ENCODE measurements around the gene NTM.

Gene NTM

DNA sequence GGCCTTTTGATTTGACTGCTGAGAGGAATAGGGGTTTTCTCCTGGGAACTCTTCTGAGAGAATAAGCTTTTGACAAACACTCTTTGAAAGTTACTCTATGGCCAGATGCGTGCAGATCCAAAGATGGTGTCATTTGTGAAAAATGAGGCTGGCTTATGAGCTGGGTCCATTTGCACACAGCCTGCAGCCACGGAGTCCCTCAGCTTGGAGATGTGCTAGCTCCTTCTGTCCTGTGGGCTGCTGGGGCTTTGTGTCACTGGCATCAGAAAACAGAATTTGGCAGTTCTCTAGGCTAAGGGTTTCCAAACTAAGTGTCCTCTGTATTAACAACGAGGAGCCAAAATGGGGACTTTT is 702.4 kb downstream of the NTM start:
- Histone ChIP-seq H3K27me3 (ENCODE audit: control insufficient read depth in 2 of 2, insufficient read depth in 2 of 2, low read length in 2 of 2) (no peaks in the 10 kb centered on the region), H3K9ac (ENCODE audit: low read depth in 1 of 2, low read length in 2 of 2) (no peak overlapping the region), H3K36me3 (ENCODE audit: control insufficient read depth in 2 of 2, insufficient read depth in 2 of 2, low read length in 2 of 2) (no peaks in the 10 kb centered on the region), H3K4me1 (ENCODE audit: control insufficient read depth in 2 of 2, insufficient read depth in 2 of 2, low read length in 2 of 2) (no peaks in the 10 kb centered on the region), H3K4me3 (ENCODE audit: low read length in 2 of 2) (no peak overlapping the region), H3K27ac (ENCODE audit: low read depth in 2 of 2, low read length in 2 of 2) (no peak overlapping the region), H3K9me3 (ENCODE audit: control insufficient read depth in 2 of 2, low read length in 2 of 2) (peaks cover 0 to 2% of the 10 kb centered on the region in 2 donors)

DNA sequence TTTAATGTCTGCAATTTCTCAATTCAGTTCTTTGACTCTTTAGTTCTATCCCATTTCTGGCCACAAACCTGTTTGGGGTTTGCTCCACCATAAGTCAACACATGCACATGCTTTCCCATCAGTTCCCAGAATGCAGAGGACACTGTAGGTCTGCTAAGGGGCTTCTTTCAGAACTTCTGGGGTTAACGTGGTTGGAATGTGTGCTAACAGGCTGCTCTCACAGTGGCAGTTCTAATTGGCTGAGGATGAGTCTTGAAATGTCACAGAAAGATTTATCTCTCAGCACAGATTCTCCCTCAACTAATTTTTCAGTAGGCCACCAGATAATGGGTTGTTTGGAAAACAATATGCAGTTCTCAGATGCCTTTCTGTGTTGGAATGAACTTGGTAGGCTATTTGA is 703.4 kb downstream of the NTM start:
- Histone ChIP-seq H3K9me3 (ENCODE audit: control insufficient read depth in 2 of 2, low read length in 2 of 2) (peaks cover 0 to 2% of the 10 kb centered on the region in 2 donors), H3K4me1 (ENCODE audit: control insufficient read depth in 2 of 2, insufficient read depth in 2 of 2, low read length in 2 of 2) (no peaks in the 10 kb centered on the region), H3K27me3 (ENCODE audit: control insufficient read depth in 2 of 2, insufficient read depth in 2 of 2, low read length in 2 of 2) (no peaks in the 10 kb centered on the region), H3K36me3 (ENCODE audit: control insufficient read depth in 2 of 2, insufficient read depth in 2 of 2, low read length in 2 of 2) (no peaks in the 10 kb centered on the region), H3K27ac (ENCODE audit: low read depth in 2 of 2, low read length in 2 of 2) (no peak overlapping the region), H3K4me3 (ENCODE audit: low read length in 2 of 2) (no peak overlapping the region), H3K9ac (ENCODE audit: low read depth in 1 of 2, low read length in 2 of 2) (no peak overlapping the region)

DNA sequence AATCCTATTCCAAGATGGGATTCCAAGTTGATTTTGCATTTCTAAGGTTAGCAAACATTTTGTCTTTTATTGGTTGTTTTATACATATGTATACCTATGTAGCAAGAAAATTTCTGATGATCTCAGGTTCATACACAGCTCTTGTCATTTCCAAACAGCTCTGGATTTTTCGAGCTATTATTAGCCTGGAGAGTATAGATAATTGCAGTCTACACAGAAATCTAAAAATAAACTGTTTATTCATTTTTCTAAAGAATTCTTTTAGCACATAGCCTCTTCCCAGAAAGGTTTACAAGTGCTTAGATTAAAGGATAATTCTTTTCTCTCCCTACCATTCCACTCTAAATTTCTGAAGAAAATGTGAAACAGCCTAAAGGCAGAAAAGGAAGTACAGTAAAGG is 705.0 kb downstream of the NTM start:
- Histone ChIP-seq H3K36me3 (ENCODE audit: control insufficient read depth in 2 of 2, insufficient read depth in 2 of 2, low read length in 2 of 2) (no peaks in the 10 kb centered on the region), H3K27me3 (ENCODE audit: control insufficient read depth in 2 of 2, insufficient read depth in 2 of 2, low read length in 2 of 2) (no peaks in the 10 kb centered on the region), H3K4me1 (ENCODE audit: control insufficient read depth in 2 of 2, insufficient read depth in 2 of 2, low read length in 2 of 2) (no peaks in the 10 kb centered on the region), H3K4me3 (ENCODE audit: low read length in 2 of 2) (no peak overlapping the region), H3K27ac (ENCODE audit: low read depth in 2 of 2, low read length in 2 of 2) (no peak overlapping the region), H3K9me3 (ENCODE audit: control insufficient read depth in 2 of 2, low read length in 2 of 2) (peaks cover 0 to 2% of the 10 kb centered on the region in 2 donors), H3K9ac (ENCODE audit: low read depth in 1 of 2, low read length in 2 of 2) (no peak overlapping the region)

DNA sequence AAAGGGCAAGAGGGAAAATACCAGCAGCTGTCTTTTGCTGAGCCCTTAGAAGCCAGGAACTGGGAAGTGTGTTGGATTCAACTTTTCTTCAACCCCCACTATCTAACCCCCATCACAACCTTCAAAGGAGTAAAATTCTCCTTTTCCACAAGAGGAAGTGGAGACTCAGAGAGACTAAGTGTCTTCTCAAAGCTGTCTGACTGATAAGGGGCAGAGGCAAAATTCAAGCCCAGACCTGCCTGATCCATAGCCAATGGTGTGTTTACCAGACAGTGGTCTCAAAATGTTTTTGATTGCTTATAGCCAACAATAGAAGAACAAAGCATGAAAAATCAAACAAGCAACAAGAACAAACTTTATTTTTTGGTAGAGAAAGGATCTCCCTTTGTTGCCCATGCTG is 707.0 kb downstream of the NTM start:
- H3K9ac ChIP-seq (ENCODE audit: low read depth in 1 of 2, low read length in 2 of 2): no peak overlapping the region
- no peak overlapping the region for H3K4me3 ChIP-seq (ENCODE audit: low read length in 2 of 2)

DNA sequence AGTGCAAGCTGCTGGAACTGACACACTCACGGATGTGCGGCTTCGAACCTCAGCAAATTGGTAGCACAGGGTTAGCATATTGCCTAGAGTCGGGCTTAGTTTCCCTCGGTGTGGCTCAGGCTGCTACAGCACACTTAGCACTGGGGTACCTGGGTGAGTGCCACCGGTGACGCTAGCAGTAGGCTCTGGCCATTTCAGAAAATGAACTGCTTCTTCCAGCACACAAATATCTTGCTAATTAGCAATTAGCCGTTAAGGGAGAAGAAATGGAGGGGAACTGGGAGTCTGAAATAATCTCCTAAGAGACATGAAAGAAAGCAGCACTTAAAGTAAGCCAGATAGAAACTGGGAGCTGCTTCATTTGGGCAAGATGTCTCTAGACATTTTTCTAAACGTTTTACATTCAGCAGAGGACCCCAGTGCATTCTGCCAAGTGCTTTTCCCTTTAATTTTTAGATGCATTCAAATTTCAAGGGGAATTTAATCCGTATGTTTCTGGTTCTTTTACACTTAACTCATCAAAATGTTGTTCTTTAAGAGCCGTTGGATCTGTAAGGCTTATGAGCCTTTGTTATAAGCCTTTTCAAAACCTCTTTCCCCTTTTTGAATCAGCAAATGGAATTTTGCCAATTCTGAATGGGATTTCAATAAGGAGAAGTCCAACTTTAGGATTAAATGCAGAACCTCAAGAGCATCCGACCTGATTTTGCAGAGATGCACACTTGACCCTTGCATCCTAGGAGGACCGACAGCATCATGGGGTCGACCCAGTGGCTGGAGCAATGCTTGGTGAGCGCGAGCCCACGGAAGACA is 708.1 kb downstream of the NTM start:
- H3K27me3 ChIP-seq (ENCODE audit: control insufficient read depth in 2 of 2, insufficient read depth in 2 of 2, low read length in 2 of 2): no peaks in the 10 kb centered on the region
- H3K36me3 ChIP-seq (ENCODE audit: control insufficient read depth in 2 of 2, insufficient read depth in 2 of 2, low read length in 2 of 2): no peaks in the 10 kb centered on the region
- no peak overlapping the region for H3K4me3 ChIP-seq (ENCODE audit: low read length in 2 of 2)
- H3K27ac ChIP-seq (ENCODE audit: low read depth in 2 of 2, low read length in 2 of 2): no peak overlapping the region
- H3K9ac ChIP-seq (ENCODE audit: low read depth in 1 of 2, low read length in 2 of 2): no peak overlapping the region
- no peaks in the 10 kb centered on the region for H3K9me3 ChIP-seq (ENCODE audit: control insufficient read depth in 2 of 2, low read length in 2 of 2)
- H3K4me1 ChIP-seq (ENCODE audit: control insufficient read depth in 2 of 2, insufficient read depth in 2 of 2, low read length in 2 of 2): no peaks in the 10 kb centered on the region

More for the DNA sequence above, 707.0 kb downstream of the NTM start:
- Histone ChIP-seq H3K4me1 (ENCODE audit: control insufficient read depth in 2 of 2, insufficient read depth in 2 of 2, low read length in 2 of 2) (no peaks in the 10 kb centered on the region), H3K27me3 (ENCODE audit: control insufficient read depth in 2 of 2, insufficient read depth in 2 of 2, low read length in 2 of 2) (no peaks in the 10 kb centered on the region), H3K36me3 (ENCODE audit: control insufficient read depth in 2 of 2, insufficient read depth in 2 of 2, low read length in 2 of 2) (no peaks in the 10 kb centered on the region), H3K27ac (ENCODE audit: low read depth in 2 of 2, low read length in 2 of 2) (no peak overlapping the region), H3K9me3 (ENCODE audit: control insufficient read depth in 2 of 2, low read length in 2 of 2) (no peaks in the 10 kb centered on the region)

DNA sequence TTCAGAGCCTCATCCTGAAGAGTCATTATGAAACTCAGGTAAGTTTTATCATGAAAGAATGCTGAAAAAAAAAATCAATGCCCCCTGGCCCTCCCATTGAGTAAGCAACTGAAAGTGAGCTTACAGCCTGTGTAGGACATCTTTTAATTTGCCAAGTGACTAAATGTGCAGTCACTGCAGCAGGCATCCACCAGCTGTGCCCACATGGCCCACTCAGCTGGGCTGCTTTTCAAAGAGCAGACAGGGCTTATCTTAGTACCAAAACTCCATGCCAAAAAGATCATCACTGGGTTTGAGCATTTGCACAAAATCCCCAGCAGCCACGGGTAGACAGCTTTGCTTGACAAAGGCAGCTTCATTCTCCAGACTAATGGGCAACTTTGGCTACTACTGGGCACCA is 709.7 kb downstream of the NTM start:
- H3K27me3 ChIP-seq (ENCODE audit: control insufficient read depth in 2 of 2, insufficient read depth in 2 of 2, low read length in 2 of 2): no peaks in the 10 kb centered on the region
- no peaks in the 10 kb centered on the region for H3K4me1 ChIP-seq (ENCODE audit: control insufficient read depth in 2 of 2, insufficient read depth in 2 of 2, low read length in 2 of 2)
- H3K9me3 ChIP-seq (ENCODE audit: control insufficient read depth in 2 of 2, low read length in 2 of 2): peaks cover 0 to 3% of the 10 kb centered on the region in 2 donors
- H3K9ac ChIP-seq (ENCODE audit: low read depth in 1 of 2, low read length in 2 of 2): no peak overlapping the region
- H3K36me3 ChIP-seq (ENCODE audit: control insufficient read depth in 2 of 2, insufficient read depth in 2 of 2, low read length in 2 of 2): no peaks in the 10 kb centered on the region
- H3K27ac ChIP-seq (ENCODE audit: low read depth in 2 of 2, low read length in 2 of 2): no peak overlapping the region
- no peak overlapping the region for H3K4me3 ChIP-seq (ENCODE audit: low read length in 2 of 2)

DNA sequence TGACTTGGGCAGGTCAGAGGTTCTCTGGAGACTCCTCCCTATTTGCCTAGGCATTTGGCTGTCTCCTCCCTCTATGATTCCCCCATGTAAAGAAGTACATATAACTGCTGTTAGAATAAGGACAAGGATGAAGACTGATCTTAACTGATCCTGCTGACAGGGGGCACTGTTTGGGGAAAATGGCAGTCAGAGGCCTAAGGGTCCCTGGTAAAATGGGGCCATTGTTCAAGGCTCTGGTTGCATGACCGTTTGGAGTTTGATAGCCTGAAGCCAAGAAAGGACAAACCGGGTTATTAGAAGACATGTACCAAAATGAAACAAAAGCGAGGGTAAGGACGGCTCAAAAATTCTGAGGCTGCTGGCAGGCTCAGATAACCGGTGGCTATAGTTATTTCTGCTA is 712.2 kb downstream of the NTM start:
- Histone ChIP-seq H3K4me3 (ENCODE audit: low read length in 2 of 2) (no peak overlapping the region), H3K9me3 (ENCODE audit: control insufficient read depth in 2 of 2, low read length in 2 of 2) (peaks cover 0 to 3% of the 10 kb centered on the region in 2 donors), H3K4me1 (ENCODE audit: control insufficient read depth in 2 of 2, insufficient read depth in 2 of 2, low read length in 2 of 2) (no peaks in the 10 kb centered on the region), H3K9ac (ENCODE audit: low read depth in 1 of 2, low read length in 2 of 2) (no peak overlapping the region), H3K27ac (ENCODE audit: low read depth in 2 of 2, low read length in 2 of 2) (no peak overlapping the region), H3K27me3 (ENCODE audit: control insufficient read depth in 2 of 2, insufficient read depth in 2 of 2, low read length in 2 of 2) (no peaks in the 10 kb centered on the region), H3K36me3 (ENCODE audit: control insufficient read depth in 2 of 2, insufficient read depth in 2 of 2, low read length in 2 of 2) (no peaks in the 10 kb centered on the region)

DNA sequence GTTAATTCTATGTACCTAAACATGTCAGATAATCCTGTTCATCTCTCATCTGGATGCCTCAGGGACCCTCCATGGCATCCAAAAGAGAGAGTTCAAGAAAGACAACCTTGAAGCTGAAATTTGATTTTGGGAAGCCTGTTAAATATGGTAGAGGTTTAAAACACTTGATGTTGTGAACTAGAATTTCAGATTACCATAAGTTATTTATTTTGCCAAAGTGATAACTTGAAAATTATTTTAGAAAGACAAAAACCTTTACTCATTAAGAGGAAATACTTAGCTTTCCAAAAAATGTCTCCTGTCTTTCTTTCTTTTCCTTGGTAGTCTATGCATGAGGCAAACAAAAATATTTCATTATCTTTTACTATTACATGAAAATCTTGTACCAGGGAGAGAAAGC is 714.0 kb downstream of the NTM start:
- Histone ChIP-seq H3K27ac (ENCODE audit: low read depth in 2 of 2, low read length in 2 of 2) (no peak overlapping the region), H3K9ac (ENCODE audit: low read depth in 1 of 2, low read length in 2 of 2) (no peak overlapping the region), H3K4me3 (ENCODE audit: low read length in 2 of 2) (no peak overlapping the region), H3K4me1 (ENCODE audit: control insufficient read depth in 2 of 2, insufficient read depth in 2 of 2, low read length in 2 of 2) (no peaks in the 10 kb centered on the region), H3K27me3 (ENCODE audit: control insufficient read depth in 2 of 2, insufficient read depth in 2 of 2, low read length in 2 of 2) (no peaks in the 10 kb centered on the region), H3K36me3 (ENCODE audit: control insufficient read depth in 2 of 2, insufficient read depth in 2 of 2, low read length in 2 of 2) (no peaks in the 10 kb centered on the region), H3K9me3 (ENCODE audit: control insufficient read depth in 2 of 2, low read length in 2 of 2) (peaks cover 0 to 3% of the 10 kb centered on the region in 2 donors)

DNA sequence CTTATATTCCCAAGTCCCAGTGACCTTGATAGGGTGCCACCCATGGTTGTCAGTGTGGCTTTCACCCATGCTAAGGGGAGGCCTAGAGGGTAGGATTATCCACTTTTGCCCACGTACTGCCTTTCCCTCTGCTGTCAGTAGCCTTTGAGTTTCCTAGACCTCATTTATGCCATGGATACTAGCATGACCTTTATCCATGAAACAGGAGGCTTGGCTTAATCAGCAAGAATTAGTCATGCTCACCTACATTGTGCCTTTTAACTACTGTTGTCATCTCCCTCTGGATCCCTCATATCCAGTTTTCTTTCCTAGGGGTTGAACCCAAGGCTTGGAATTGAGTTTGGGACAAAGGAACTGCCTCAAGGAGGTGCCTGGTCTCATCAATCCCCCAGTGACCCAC is 716.7 kb downstream of the NTM start:
- Histone ChIP-seq H3K27ac (ENCODE audit: low read depth in 2 of 2, low read length in 2 of 2) (no peak overlapping the region), H3K9ac (ENCODE audit: low read depth in 1 of 2, low read length in 2 of 2) (no peak overlapping the region), H3K4me3 (ENCODE audit: low read length in 2 of 2) (no peak overlapping the region), H3K27me3 (ENCODE audit: control insufficient read depth in 2 of 2, insufficient read depth in 2 of 2, low read length in 2 of 2) (no peaks in the 10 kb centered on the region), H3K4me1 (ENCODE audit: control insufficient read depth in 2 of 2, insufficient read depth in 2 of 2, low read length in 2 of 2) (no peaks in the 10 kb centered on the region), H3K36me3 (ENCODE audit: control insufficient read depth in 2 of 2, insufficient read depth in 2 of 2, low read length in 2 of 2) (no peaks in the 10 kb centered on the region), H3K9me3 (ENCODE audit: control insufficient read depth in 2 of 2, low read length in 2 of 2) (peaks cover 0 to 3% of the 10 kb centered on the region in 2 donors)

DNA sequence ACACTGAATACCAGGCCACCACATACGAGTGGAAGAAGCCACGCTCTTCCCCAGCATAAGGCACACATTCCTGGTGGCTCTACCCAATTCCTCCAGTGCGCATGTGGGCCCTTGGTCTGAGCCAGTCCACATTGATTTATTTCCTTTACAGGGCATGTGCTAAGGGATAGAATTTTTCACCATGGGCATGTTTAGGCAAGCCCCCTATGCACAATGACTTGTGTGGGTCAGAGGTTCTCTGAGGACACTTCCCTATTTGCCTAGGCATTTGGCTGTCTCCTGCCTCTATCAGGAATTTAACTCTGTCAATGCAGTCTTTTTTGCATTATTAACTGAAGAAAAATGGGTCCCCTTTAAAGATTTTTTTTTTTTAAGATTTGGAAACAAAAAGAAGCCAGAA is 718.1 kb downstream of the NTM start:
- Histone ChIP-seq H3K9ac (ENCODE audit: low read depth in 1 of 2, low read length in 2 of 2) (no peak overlapping the region), H3K9me3 (ENCODE audit: control insufficient read depth in 2 of 2, low read length in 2 of 2) (peaks cover 0 to 3% of the 10 kb centered on the region in 2 donors), H3K27me3 (ENCODE audit: control insufficient read depth in 2 of 2, insufficient read depth in 2 of 2, low read length in 2 of 2) (no peaks in the 10 kb centered on the region), H3K4me1 (ENCODE audit: control insufficient read depth in 2 of 2, insufficient read depth in 2 of 2, low read length in 2 of 2) (no peaks in the 10 kb centered on the region), H3K36me3 (ENCODE audit: control insufficient read depth in 2 of 2, insufficient read depth in 2 of 2, low read length in 2 of 2) (no peaks in the 10 kb centered on the region), H3K27ac (ENCODE audit: low read depth in 2 of 2, low read length in 2 of 2) (no peak overlapping the region), H3K4me3 (ENCODE audit: low read length in 2 of 2) (no peak overlapping the region)

Data from mucosa of rectum (tissue), 2 donors.